Activated T-cell treated with anti-CD3 and anti-CD28 coated beads, Interleukin-2, amount 50 U/mL, for 4 hours (primary cell): ENCODE measurements around the gene DNHD1. TPM values are rescaled to one million over a fixed set of nuclear protein-coding genes. Genes with fewer than 3 reads are reported as not detected.
"Not testable (repeated sequence)": the region's sequence is repeated elsewhere in the genome, so short reads cannot be mapped to it uniquely, and the experiment has no call there.

Experiments
- ATAC-seq, 2 donors: fragments of 200-7000 bp; cut with Tn5 transposase; one replicate each; pipeline ENCODE4 v1.10.0; 2021
- DNase-seq: peaks from one replicate; pipeline ENCODE4 v3.0.0-alpha.2; 2020
- H3K27me3 Mint-ChIP-seq: one replicate; pipeline ENCODE4 v1.8.0; 2021; ENCODE audit warnings: low read depth, mixed read lengths
- H3K36me3 Mint-ChIP-seq: one replicate; pipeline ENCODE4 v1.8.0; 2022; ENCODE audit warnings: mixed read lengths; ENCODE audit not compliant: insufficient read depth
- H3K4me1 Mint-ChIP-seq: one replicate; pipeline ENCODE4 v1.8.0; 2021; ENCODE audit warnings: low read depth, mixed read lengths
- H3K4me3 Mint-ChIP-seq: one replicate; pipeline ENCODE4 v1.8.0; 2021; ENCODE audit warnings: mild to moderate bottlenecking, moderate library complexity, mixed read lengths
- H3K9me3 Mint-ChIP-seq: one replicate; pipeline ENCODE4 v1.8.0; 2021; ENCODE audit warnings: mixed read lengths
- total RNA-seq, 3 donors: library from RNA; stranded (reverse); gene quantifications; one replicate each; pipeline ENCODE4 v1.2.1, GENCODE V29; 2021

DNHD1 gene
- total RNA-seq, 3 donors from 2014 or later = 6.0 to 6.7 (median 6.1) TPM

DNA sequence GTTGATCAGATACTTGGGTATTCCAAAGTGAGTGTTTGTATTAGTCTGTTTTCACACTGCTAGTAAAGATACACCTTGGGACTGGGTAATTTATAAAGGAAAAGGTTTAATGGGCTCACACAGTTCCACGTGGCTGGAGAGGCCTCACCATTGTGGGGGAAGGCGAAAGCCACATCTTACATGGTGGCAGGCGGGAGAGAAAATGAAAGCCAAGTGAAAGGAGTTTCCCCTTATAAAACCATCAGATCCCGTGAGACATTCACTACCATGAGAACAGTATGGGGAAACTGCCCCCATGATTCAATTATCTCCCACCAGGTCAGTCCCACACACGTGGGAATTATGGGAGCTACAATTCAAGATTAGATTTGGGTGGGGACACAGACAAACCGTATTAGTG is 8.7 kb upstream of the DNHD1 start:
- no peak for ATAC-seq
- Mint-ChIP-seq H3K4me1 (peaks cover 9% of the 10 kb centered on the region), H3K4me3 (no peak overlapping the region), H3K9me3 (no peaks in the 10 kb centered on the region), H3K36me3 (peaks cover 17% of the 10 kb centered on the region), H3K27me3 (no peaks in the 10 kb centered on the region)
- DNase-seq = no peak

DNA sequence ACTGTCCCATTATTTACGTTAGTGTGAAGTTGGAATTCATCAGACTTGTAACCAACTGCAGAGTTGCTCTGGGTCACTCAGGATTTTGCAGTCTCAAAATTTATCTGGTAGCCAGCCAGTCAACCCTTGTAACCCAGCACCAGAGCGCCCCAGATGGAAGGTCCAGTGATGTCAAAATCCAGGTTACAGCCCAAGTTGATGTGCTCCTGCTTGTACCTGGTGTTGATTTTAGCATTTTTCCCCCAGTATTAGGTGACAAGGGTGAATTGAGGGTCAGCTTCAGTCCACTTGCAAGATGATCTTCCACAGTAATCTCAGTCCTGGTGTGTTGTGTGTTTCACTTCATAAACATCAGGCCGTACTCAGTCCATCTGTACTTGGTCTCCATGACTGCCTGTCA is 8.3 kb upstream of the DNHD1 start:
- ATAC-seq (no peak), DNase-seq (no peak)
- peaks cover 18% of the 10 kb centered on the region for H3K36me3 Mint-ChIP-seq
- no peak overlapping the region for H3K4me3 Mint-ChIP-seq
- H3K4me1 Mint-ChIP-seq = peaks cover 6% of the 10 kb centered on the region
- H3K27me3 Mint-ChIP-seq = no peaks in the 10 kb centered on the region
- no peaks in the 10 kb centered on the region for H3K9me3 Mint-ChIP-seq

DNA sequence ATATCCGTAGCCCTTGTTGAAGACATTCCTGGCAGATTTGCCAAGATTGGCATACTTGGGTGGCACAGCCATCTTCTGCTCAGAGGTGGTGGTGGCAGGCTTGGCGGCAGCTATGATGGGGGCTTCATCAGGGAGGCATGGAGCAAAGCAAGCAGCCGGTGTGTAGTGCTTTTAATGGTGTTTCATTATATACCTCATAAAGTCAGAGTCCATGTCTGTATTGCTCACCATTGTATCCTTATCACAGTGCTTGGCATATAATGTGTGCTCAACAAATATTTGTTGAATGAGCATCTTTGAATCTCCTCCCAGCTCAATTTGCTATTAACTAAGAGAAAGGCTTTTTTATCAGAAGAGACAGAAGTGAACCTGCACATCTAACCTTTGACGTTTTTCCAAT is 7.8 kb upstream of the DNHD1 start:
- peaks cover 6% of the 10 kb centered on the region for H3K4me1 Mint-ChIP-seq
- no peaks in the 10 kb centered on the region for H3K27me3 Mint-ChIP-seq
- ATAC-seq = no peak
- no peak overlapping the region for H3K4me3 Mint-ChIP-seq
- no peaks in the 10 kb centered on the region for H3K9me3 Mint-ChIP-seq
- DNase-seq = no peak
- H3K36me3 Mint-ChIP-seq = peaks cover 20% of the 10 kb centered on the region

DNA sequence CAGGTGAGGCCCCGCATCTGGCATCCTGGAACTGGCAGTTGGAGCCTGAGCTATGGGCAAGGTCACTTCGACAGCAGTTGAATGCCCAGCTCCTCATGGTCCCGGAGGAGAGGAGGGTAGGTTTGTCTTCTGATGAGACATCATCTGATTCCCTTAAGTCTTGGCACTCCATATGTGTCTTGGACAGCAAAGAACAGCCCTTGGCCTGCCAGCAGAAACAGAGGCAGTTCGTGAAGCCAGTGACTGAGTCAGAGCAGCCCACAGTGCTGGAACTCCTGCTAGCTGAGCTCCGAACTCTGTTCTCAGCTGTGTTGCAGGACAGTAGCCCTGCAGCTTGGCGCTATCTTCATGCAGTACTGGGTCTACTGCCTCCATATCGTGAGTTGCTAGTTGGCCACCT is 1.0 kb downstream of the DNHD1 start:
- Mint-ChIP-seq H3K27me3 (no peaks in the 10 kb centered on the region), H3K4me1 (no peaks in the 10 kb centered on the region), H3K36me3 (peaks cover 27% of the 10 kb centered on the region), H3K9me3 (no peaks in the 10 kb centered on the region), H3K4me3 (no peak overlapping the region)
- DNase-seq (no peak), ATAC-seq (no peak)

DNA sequence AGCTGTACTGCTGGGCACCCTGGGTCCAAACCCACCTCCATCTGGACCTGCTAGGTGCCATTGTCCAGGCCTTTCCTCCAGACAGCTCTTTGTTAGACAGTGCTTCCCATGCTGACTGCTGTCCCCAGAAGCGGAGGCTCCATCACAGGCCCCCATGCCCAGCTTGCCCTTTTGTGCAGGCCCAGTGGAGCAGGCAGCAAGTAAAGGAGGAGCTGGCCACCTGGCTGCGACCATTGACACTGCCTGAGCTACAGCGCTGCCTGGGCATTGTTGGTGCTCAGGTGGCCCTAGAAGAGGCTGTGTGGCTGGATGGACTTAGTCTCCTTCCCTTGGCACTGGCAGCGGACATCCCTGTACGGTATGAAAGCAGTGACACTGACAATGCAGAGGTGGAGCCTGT is 1.5 kb downstream of the DNHD1 start:
- Mint-ChIP-seq H3K9me3 (no peaks in the 10 kb centered on the region), H3K4me1 (no peaks in the 10 kb centered on the region), H3K27me3 (no peaks in the 10 kb centered on the region), H3K4me3 (no peak overlapping the region), H3K36me3 (peaks cover 26% of the 10 kb centered on the region)
- DNase-seq = no peak
- ATAC-seq = no peak

DNA sequence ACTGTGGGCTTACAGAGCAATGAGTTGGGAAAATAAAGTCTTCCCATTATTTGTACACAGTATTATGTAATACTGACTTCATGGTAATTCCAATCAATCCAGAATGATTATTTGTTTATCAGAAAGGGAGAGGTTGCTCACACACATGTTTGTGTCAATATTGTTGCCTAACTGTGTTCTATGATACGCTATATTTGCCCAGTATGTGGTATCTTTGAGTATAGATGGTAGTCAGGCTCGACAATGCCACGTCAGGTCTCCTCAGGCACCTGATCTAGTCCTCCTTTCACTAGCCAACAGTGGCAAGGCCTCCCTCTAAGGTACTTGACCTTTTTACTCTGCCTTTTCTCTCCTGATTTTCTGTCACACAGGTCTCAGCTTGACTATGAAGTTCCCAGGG is 5.3 kb downstream of the DNHD1 start:
- no peaks in the 10 kb centered on the region for H3K4me1 Mint-ChIP-seq
- ATAC-seq = no peak
- no peak overlapping the region for H3K4me3 Mint-ChIP-seq
- DNase-seq = no peak
- H3K9me3 Mint-ChIP-seq = no peaks in the 10 kb centered on the region
- H3K36me3 Mint-ChIP-seq = peaks cover 28% of the 10 kb centered on the region
- no peaks in the 10 kb centered on the region for H3K27me3 Mint-ChIP-seq

DNA sequence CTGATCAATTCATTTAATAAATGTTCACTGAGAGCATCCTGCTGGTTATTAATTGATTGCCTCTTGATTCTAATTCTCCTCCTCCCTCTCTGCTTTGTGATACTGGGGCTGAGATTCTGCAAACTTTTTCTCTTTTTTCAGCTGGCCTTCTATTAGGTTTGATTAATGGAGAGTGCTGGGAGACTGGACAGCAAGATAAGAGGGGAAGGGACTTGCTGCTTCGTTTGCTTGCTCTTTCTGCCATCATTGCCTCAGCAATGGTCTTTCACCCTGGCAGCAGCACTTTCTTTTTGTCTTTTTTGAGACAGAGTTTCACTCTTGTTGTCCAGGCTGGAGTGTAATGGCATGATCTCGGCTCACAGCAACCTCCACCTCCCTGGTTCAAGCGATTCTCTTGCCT is 7.1 kb downstream of the DNHD1 start:
- H3K27me3 Mint-ChIP-seq = no peaks in the 10 kb centered on the region
- no peak for ATAC-seq
- no peaks in the 10 kb centered on the region for H3K9me3 Mint-ChIP-seq
- DNase-seq = no peak
- H3K4me1 Mint-ChIP-seq = no peaks in the 10 kb centered on the region
- H3K4me3 Mint-ChIP-seq = no peak overlapping the region
- H3K36me3 Mint-ChIP-seq = peaks cover 19% of the 10 kb centered on the region

DNA sequence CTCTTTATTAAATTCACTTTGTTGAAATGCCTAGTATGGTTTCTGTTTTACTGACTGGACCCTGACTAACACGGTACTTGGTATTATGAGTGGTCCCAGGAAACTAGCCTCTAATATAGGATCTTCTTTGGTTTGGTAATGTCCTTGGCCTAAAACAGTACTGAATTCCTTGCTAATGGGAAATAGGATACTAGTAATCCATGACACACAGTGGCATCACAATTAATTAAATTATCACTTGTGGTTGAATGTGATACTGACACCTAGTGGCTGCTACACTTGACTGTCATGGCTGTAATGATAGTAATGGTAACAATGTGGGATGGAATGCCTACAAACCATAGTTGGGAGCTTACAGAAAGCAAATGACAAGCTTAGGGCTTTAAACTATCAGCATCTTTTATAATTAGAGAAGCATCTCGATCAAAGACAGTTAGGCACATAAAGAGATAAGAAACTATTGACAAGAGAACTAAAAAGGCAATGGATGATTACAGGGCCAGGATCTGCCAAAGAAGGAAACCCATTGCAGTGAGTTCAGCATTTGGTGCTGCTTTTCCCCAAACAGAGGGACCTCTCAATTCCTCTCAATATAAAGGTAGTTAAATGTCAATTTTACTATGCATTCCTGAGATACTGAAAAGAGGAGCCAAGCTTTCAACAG is 8.6 kb downstream of the DNHD1 start:
- H3K4me3 Mint-ChIP-seq = no peak overlapping the region
- H3K36me3 Mint-ChIP-seq = peaks cover 24% of the 10 kb centered on the region
- peak; percentile 18 to 59 for ATAC-seq

DNA sequence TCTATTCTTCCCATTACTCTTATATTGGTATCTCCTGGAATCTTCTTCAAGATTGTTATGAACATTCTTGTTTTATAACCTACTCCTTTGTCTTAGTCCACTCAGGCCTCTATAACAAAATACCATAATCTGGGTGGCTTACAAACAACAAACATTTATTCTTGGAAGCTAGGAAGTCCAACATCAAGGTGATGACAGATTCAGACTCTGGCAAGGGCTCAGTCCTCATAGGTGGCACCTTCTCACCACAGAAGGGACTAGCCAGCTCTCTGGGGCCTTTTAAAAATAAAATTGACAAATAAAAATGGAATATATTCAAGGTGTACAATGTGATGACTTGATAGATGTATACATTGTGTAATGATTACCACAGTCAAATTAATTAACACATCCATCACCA is 19.8 kb downstream of the DNHD1 start:
- Mint-ChIP-seq H3K4me1 (no peaks in the 10 kb centered on the region), H3K4me3 (no peak overlapping the region), H3K27me3 (no peaks in the 10 kb centered on the region), H3K9me3 (no peaks in the 10 kb centered on the region), H3K36me3 (peaks cover 47% of the 10 kb centered on the region)
- DNase-seq (no peak), ATAC-seq (no peak)

More for the DNA sequence above, 8.6 kb downstream of the DNHD1 start:
- Mint-ChIP-seq H3K9me3 (no peaks in the 10 kb centered on the region), H3K4me1 (no peaks in the 10 kb centered on the region), H3K27me3 (no peaks in the 10 kb centered on the region)
- no peak for DNase-seq

DNA sequence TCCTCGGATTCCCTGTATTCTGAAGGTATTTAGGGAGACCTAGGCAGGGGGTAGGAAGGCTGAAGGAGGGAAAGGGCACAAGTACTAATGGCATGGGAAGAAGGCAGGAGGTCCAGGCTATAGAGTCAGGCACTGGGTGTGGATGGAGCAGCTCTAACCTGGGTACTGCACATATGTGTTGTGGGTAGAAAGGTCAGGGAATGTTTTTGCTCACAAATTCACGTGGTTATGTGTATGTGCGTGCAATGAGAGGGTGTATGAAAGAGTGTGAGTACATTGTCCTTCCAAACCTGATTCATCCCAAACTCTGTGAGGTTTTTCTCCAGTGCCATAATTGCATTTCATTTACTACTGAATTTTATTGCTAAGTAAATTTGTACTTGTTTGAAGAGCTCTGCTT is 23.2 kb downstream of the DNHD1 start:
- no peak for DNase-seq
- Mint-ChIP-seq H3K36me3 (peaks cover 49% of the 10 kb centered on the region), H3K27me3 (no peaks in the 10 kb centered on the region)

DNA sequence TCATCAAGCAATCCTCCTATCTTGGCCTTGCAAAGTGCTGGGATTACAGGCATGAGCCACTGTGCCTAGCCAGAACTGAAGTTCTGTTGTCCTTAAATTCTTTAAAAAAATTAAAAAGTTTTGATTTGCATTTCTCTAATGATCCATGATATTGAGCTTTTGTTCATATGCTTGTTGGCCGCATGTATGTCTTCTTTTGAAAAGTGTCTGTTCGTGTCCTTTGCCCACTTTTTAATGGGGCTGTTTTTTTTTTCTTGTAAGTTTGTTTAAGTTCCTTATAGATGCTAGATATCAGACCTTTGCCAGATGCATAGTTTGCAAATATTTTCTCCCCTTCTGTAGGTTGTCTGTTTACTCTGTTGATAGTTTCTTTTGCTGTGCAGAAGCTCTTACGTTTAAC is 24.9 kb downstream of the DNHD1 start:
- H3K9me3 Mint-ChIP-seq, ATAC-seq: not testable (repeated sequence)
- peaks cover 30% of the 10 kb centered on the region for H3K4me1 Mint-ChIP-seq

More for the DNA sequence above, 23.2 kb downstream of the DNHD1 start:
- Mint-ChIP-seq H3K4me1 (peaks cover 16% of the 10 kb centered on the region), H3K4me3 (no peak overlapping the region), H3K9me3 (no peaks in the 10 kb centered on the region)
- ATAC-seq = no peak

DNA sequence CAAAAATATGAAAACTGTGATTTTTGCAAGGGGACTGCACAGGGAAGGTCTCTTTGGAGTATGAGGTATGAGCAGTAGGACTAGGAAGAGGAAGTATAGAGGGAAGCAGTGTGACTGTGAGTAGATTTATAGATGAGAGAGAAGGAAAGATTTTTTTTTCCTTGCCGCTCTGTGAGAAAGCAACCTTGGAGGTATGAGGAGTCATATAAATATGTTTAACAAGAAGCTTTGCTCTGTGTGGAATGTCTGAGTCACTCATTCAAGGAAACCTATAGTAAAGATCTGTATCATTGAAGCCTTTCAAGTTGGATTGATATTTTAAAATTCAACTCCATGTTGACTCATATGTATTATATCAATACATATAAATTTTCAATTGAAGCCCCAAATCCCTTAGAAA is 26.2 kb downstream of the DNHD1 start:
- Mint-ChIP-seq H3K9me3 (no peaks in the 10 kb centered on the region), H3K4me3 (no peak overlapping the region), H3K27me3 (no peaks in the 10 kb centered on the region), H3K4me1 (peaks cover 35% of the 10 kb centered on the region), H3K36me3 (peaks cover 48% of the 10 kb centered on the region)
- DNase-seq (no peak), ATAC-seq (peak; percentile 60 to 73)

More for the DNA sequence above, 24.9 kb downstream of the DNHD1 start:
- H3K27me3 Mint-ChIP-seq, DNase-seq, H3K4me3 Mint-ChIP-seq: not testable (repeated sequence)
- H3K36me3 Mint-ChIP-seq = peaks cover 51% of the 10 kb centered on the region

DNA sequence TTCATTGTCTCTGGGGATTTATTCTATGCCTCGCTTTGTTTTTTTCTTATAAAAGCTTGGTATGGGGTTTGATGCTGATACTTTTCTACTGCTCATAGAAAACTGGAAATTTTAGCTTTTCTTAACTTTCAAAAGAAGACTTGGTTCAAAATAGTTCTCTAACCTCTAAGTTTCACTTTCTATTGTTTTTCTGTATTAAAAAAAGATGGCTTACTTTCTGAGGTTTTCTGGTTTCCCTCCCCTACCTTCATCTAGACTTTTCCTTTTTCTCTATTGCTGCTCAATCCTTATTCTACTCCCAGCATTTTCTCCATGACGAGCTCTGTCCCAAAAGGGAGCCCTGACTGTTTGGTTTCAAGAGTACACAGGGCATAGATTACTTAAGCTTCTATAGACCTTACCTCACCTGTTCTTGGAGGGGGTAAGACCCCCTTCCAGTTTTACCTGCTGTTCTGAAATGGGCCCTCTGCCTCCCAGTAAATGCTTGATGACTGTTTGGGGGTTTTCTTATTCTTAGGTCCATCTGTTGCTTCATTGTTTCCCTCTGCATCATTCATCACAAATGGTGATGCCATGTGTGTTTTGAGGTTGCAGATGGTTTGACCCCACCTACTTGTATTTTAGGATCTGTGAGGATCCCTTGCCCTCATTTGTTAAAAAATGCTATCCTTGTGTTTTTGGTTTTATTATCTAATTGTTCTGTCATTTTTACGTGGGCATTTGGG is 29.5 kb downstream of the DNHD1 start:
- ATAC-seq (peak; percentile 17 to 64), DNase-seq (no peak)
- Mint-ChIP-seq H3K4me3 (peak overlapping the region; percentile 59), H3K9me3 (no peaks in the 10 kb centered on the region), H3K27me3 (no peaks in the 10 kb centered on the region), H3K4me1 (peaks cover 35% of the 10 kb centered on the region), H3K36me3 (peaks cover 29% of the 10 kb centered on the region)

DNA sequence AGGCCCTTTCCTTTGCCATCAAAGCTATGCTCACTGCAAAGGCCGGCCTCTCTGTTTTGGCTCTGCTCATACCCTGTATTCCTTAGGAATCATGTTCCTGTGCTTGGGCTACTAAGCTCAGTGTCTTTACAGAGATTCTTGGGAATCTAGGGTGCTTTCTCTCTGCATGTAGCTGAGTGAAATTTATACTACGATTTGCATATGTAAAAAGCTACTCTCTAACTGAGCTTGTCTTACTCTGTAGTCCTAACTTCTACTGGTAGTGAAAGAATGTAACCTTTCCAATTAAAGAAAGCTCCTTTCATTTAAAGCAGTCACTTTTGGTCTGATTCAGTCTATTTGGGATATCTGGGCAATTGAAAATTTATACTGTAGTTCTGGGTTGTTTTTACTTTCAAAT is 32.2 kb downstream of the DNHD1 start:
- H3K9me3 Mint-ChIP-seq = no peaks in the 10 kb centered on the region
- no peak for ATAC-seq

DNA sequence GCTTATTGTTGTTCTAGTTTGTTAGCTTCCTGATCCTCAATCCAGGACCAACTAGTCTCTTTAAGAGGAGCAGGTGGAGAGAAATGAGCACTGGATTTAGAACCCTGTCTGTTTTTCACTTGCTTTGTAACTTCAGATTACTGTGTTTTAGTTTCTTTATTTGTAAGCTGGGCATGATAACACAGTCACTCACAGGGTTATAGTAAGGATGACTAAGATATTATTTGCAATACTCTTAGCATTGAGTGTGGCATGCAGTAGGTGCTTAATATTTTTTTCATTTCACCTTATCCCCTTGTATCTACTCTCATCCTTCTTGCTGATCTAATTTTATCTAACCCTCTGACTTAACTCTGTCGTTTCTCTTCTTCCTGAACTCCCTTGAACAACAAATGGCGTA is 33.8 kb downstream of the DNHD1 start:
- DNase-seq = no peak
- peaks cover 16% of the 10 kb centered on the region for H3K4me1 Mint-ChIP-seq
- no peaks in the 10 kb centered on the region for H3K9me3 Mint-ChIP-seq
- H3K27me3 Mint-ChIP-seq = no peaks in the 10 kb centered on the region
- peak in 1 of 2 donors; percentile 33 for ATAC-seq
- H3K4me3 Mint-ChIP-seq = no peak overlapping the region
- peaks cover 13% of the 10 kb centered on the region for H3K36me3 Mint-ChIP-seq

More for the DNA sequence above, 32.2 kb downstream of the DNHD1 start:
- no peak for DNase-seq
- Mint-ChIP-seq H3K4me3 (no peak overlapping the region), H3K27me3 (no peaks in the 10 kb centered on the region), H3K4me1 (peaks cover 27% of the 10 kb centered on the region), H3K36me3 (peaks cover 20% of the 10 kb centered on the region)
